Fibroblast of lung (primary cell): ENCODE measurements around the gene KLHL6. TPM values are rescaled to one million over a fixed set of nuclear protein-coding genes. Genes with fewer than 3 reads are reported as not detected.
A peak's percentile ranks its signal among the peaks of the same experiment; 100 is the strongest.

Experiments used
- DNase-seq, 2 donors: peaks; one replicate each; pipeline versions ENCODE4 v3.0.0 to v3.0.0-alpha.2; 2010; ENCODE audit warnings: low read depth in 2 of 2
- H2AFZ ChIP-seq: 2 replicates; pipeline ENCODE4 v1.5.1; 2012; ENCODE audit warnings: low read length, control low read depth, inconsistent platforms
- H3K27ac ChIP-seq: 2 replicates; pipeline ENCODE4 v1.5.1; 2011; ENCODE audit warnings: low read length, control low read depth; ENCODE audit not compliant: insufficient read depth
- H3K27me3 ChIP-seq: 2 replicates; pipeline ENCODE4 v1.5.1; 2011; ENCODE audit warnings: mild to moderate bottlenecking, low read length; ENCODE audit not compliant: control insufficient read depth, insufficient read depth
- H3K36me3 ChIP-seq: 2 replicates; pipeline ENCODE4 v1.5.1; 2011; ENCODE audit warnings: low read length; ENCODE audit not compliant: control insufficient read depth, insufficient read depth
- H3K4me1 ChIP-seq: 2 replicates; pipeline ENCODE4 v1.5.1; 2011; ENCODE audit warnings: low read length; ENCODE audit not compliant: control insufficient read depth, insufficient read depth; ENCODE audit errors: extremely low read depth
- H3K4me2 ChIP-seq: 2 replicates; pipeline ENCODE4 v1.5.1; 2011; ENCODE audit warnings: low read length, control low read depth; ENCODE audit not compliant: insufficient read depth; ENCODE audit errors: extremely low read depth
- H3K4me3 ChIP-seq, 4 experiments: fragments of 200-600 bp in 1 of 4; sonication (generic) in 1 of 4; replicated peaks in 1 of 4; 2 replicates each; pipeline ENCODE4 v1.5.1; 2011 to 2016; ENCODE audit warnings: low read length in 4 of 4, low read depth in 3 of 4, mild to moderate bottlenecking in 3 of 4, control low read depth in 2 of 4, inconsistent platforms in 1 of 4, mixed read lengths in 1 of 4; ENCODE audit not compliant: insufficient read depth in 1 of 4; ENCODE audit errors: control extremely low read depth in 1 of 4
- H3K79me2 ChIP-seq: 2 replicates; pipeline ENCODE4 v1.5.1; 2012; ENCODE audit warnings: mild to moderate bottlenecking, low read length, inconsistent platforms; ENCODE audit not compliant: control insufficient read depth, insufficient read depth
- H3K9ac ChIP-seq: 2 replicates; pipeline ENCODE4 v1.5.1; 2011; ENCODE audit warnings: mild to moderate bottlenecking, low read length, control low read depth; ENCODE audit not compliant: insufficient read depth
- H3K9me3 ChIP-seq: 2 replicates; pipeline ENCODE4 v1.5.1; 2012; ENCODE audit warnings: low read depth, low read length; ENCODE audit not compliant: control insufficient read depth, insufficient read depth
- H4K20me1 ChIP-seq: 2 replicates; pipeline ENCODE4 v1.5.1; 2011; ENCODE audit warnings: low read length; ENCODE audit not compliant: control insufficient read depth, insufficient read depth; ENCODE audit errors: extremely low read depth
- EZH2 ChIP-seq: IDR thresholded peaks from 2 replicates; pipeline ENCODE4 v1.5.1; 2012; ENCODE audit warnings: low read length, control low read depth, mild to moderate bottlenecking; ENCODE audit errors: missing control alignments
- polyA plus RNA-seq, 2 donors: library from polyadenylated mRNA; depleted of rRNA in 1 of 2; stranded (reverse) in 1 of 2; unstranded in 1 of 2; fragments of >200 nt; gene quantifications; 2 replicates each; pipeline ENCODE4 v1.2.1, GENCODE V29; 2011 to 2012; ENCODE audit warnings: missing spikeins in 1 of 2
- total RNA-seq: library from RNA; depleted of rRNA; stranded (reverse); fragments of >200 nt; gene quantifications from 2 replicates; pipeline ENCODE4 v1.2.1, GENCODE V29; 2014
- TF ChIP-seq, protein P1 (sequence below), 2 donors: IDR thresholded peaks in 1 of 2; conservative IDR thresholded peaks in 1 of 2; 1 replicate in 1 of 2; 2 replicates in 1 of 2; pipeline ENCODE4 v1.5.1; 2011 to 2012; ENCODE audit warnings: low read length in 2 of 2, control low read depth in 1 of 2, inconsistent platforms in 1 of 2, low read depth in 1 of 2, mild to moderate bottlenecking in 1 of 2

The KLHL6 gene
- total and polyA plus RNA-seq, 2 donors (not counting 1 experiment from before 2014, with no cell fraction given) = not detected

DNA sequence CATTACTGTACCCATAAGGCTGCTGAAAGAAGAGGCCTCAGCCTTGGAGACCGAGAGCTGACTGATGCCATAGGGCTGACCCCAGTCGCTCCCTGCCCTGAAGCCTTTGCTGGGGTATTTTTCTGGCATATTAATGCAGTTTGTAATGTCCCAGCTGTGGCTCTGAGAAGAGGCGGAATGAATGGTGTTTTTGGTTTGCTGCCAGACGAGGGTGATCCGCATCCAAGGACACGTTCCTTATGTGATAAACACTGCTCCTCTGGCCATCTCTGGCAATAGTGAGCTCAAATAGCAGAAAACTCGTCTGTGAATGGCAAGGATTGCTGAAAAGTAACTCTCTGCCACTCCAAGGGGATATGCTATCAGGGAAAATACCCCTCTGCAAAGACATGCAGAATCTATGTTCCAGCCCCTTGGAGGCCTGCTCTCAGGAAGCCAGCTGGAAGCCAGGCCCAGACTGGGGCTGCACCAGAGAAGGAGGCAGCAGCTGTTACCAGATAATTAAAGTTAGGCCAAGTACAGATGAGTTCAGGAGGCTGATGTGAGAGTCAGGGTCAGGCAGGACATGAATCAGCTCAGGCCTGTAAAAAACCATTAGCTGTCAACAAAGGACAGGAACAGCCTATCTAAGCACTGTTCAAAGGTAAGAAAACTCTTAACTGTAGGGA is 28.9 kb upstream of the KLHL6 start:
- H3K4me2 ChIP-seq = no peak overlapping the region
- H3K36me3 ChIP-seq = no peaks in the 10 kb centered on the region
- H3K9me3 ChIP-seq = no peaks in the 10 kb centered on the region
- no peaks in the 10 kb centered on the region for H3K27me3 ChIP-seq
- H3K27ac ChIP-seq = no peak overlapping the region
- H3K9ac ChIP-seq = no peak overlapping the region
- no peak overlapping the region for H2AFZ ChIP-seq
- H3K4me1 ChIP-seq = peaks cover 4% of the 10 kb centered on the region
- no peaks in the 10 kb centered on the region for H4K20me1 ChIP-seq
- H3K79me2 ChIP-seq = no peaks in the 10 kb centered on the region
- TF ChIP-seq EZH2 = no peak
- TF ChIP-seq, protein P1, sequence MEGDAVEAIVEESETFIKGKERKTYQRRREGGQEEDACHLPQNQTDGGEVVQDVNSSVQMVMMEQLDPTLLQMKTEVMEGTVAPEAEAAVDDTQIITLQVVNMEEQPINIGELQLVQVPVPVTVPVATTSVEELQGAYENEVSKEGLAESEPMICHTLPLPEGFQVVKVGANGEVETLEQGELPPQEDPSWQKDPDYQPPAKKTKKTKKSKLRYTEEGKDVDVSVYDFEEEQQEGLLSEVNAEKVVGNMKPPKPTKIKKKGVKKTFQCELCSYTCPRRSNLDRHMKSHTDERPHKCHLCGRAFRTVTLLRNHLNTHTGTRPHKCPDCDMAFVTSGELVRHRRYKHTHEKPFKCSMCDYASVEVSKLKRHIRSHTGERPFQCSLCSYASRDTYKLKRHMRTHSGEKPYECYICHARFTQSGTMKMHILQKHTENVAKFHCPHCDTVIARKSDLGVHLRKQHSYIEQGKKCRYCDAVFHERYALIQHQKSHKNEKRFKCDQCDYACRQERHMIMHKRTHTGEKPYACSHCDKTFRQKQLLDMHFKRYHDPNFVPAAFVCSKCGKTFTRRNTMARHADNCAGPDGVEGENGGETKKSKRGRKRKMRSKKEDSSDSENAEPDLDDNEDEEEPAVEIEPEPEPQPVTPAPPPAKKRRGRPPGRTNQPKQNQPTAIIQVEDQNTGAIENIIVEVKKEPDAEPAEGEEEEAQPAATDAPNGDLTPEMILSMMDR (conservative IDR thresholded peaks at IDR 0.05 in 1 of 2, IDR thresholded peaks at IDR 0.05 in 1 of 2; ENCODE audit: low read depth in 1 of 2, low read length in 2 of 2) = peak in 1 of 2 donors; percentile 4
- DNase-seq = peak; percentile 24 to 77
- no peak overlapping the region for H3K4me3 ChIP-seq

DNA sequence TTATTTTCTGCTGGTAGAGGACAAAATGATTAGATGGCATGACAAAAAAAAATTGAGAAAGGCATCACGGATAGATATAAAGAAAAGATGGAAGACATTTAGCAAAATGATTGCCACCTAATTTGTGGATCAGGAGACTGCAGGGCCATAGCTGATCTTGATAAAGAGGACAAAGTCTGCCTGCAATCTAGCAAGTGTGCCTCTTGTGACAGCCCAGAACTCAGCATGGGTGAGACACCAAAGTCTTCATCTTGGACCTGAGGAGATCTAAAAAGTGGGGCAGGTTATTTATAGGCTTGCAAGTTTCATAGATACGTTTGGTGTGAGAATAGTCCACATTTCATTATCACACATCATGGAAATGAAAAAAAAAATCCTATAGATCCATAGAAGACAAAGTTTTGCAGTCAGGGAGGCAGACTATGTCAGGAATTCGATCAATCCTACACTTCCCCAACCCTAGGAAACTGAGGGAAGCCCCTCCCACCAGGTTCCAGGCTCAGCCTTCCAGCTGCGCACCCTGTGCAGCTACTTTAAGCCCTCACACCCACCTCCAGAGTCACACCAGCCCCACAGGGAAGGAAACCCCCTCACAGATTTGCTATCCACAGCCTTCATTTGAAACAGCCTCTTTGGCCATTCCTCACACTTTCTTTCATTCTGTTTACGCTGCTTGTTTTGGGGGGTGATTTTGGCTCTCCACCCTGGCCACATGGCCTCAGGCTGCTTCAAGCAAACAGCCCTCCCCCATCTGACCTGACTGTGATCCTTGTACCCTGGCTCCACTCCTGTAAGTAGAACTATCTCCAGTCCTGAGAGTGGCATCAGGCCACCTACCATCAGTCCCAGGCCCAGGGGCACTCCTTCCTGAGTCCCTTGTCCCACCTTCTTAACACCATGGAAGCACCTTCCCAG is 28.1 kb upstream of the KLHL6 start:
- Histone ChIP-seq H3K4me3 (no peak overlapping the region), H3K9me3 (no peaks in the 10 kb centered on the region), H2AFZ (no peak overlapping the region), H3K9ac (no peak overlapping the region), H3K27me3 (peaks cover under 1% of the 10 kb centered on the region), H3K27ac (no peak overlapping the region), H4K20me1 (no peaks in the 10 kb centered on the region), H3K4me2 (no peak overlapping the region), H3K4me1 (peaks cover 4% of the 10 kb centered on the region), H3K36me3 (no peaks in the 10 kb centered on the region), H3K79me2 (no peaks in the 10 kb centered on the region)
- DNase-seq = no peak
- TF ChIP-seq, protein P1 (conservative IDR thresholded peaks at IDR 0.05 in 1 of 2, IDR thresholded peaks at IDR 0.05 in 1 of 2; ENCODE audit: low read depth in 1 of 2, low read length in 2 of 2) = no peak
- TF ChIP-seq EZH2 = no peak

DNA sequence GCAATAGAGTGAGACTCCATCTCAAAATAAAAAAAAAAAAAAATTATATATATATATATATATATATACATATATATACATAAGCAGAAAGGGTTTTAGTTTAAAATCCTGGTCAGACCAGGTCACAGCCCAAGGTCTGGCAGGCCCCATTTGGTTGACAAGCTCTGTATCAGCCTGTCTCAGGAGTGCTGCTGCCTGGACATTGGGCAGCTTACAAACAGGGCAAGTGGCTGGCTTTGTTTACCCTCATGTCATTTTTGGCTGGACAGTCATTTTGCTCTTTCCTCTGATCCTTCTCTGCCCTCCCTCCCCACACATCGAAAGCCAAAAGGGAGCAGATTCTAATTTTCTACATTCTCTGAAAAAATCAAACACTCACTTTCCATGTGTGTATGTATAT is 26.7 kb upstream of the KLHL6 start:
- TF ChIP-seq, protein P1 (conservative IDR thresholded peaks at IDR 0.05 in 1 of 2, IDR thresholded peaks at IDR 0.05 in 1 of 2; ENCODE audit: low read depth in 1 of 2, low read length in 2 of 2) = no peak
- TF ChIP-seq EZH2 = no peak

More for the DNA sequence above, 26.7 kb upstream of the KLHL6 start:
- Histone ChIP-seq H3K4me2 (no peak overlapping the region), H3K27me3 (peaks cover 7% of the 10 kb centered on the region), H3K79me2 (no peaks in the 10 kb centered on the region), H4K20me1 (no peaks in the 10 kb centered on the region), H3K36me3 (no peaks in the 10 kb centered on the region), H3K9ac (no peak overlapping the region), H3K4me3 (no peak overlapping the region), H3K4me1 (peaks cover 4% of the 10 kb centered on the region), H3K27ac (no peak overlapping the region), H2AFZ (no peak overlapping the region), H3K9me3 (no peaks in the 10 kb centered on the region)
- DNase-seq = no peak
